GM19372 (cell line): ENCODE data around the gene MAPT.

Source experiments
- ATAC-seq: cut with Tn5 transposase; IDR thresholded peaks from one replicate; pipeline ENCODE4 v1.9.1; 2021; ENCODE audit warnings: mild to moderate bottlenecking, low read depth, moderate library complexity; ENCODE audit not compliant: unreplicated experiment

Gene MAPT

DNA sequence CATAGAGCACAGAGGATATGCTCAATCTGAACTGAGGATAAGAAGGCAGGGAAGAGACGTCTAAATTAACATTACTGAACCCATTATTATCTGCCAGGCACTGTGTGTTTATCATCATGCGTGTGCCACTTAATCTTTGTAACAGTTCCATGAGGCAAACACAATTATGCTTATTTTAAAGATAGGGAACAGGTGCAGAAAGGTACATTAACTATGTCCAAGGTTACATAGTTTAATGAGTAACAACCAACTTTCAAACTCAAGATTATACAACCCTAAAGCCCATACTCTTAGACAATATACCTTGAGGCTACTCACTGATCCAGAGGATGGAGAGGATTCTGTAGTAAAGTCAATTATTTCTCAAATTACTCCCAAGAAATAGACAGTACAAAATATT lies 147.9 kb downstream of the MAPT start:
- no peak for ATAC-seq

DNA sequence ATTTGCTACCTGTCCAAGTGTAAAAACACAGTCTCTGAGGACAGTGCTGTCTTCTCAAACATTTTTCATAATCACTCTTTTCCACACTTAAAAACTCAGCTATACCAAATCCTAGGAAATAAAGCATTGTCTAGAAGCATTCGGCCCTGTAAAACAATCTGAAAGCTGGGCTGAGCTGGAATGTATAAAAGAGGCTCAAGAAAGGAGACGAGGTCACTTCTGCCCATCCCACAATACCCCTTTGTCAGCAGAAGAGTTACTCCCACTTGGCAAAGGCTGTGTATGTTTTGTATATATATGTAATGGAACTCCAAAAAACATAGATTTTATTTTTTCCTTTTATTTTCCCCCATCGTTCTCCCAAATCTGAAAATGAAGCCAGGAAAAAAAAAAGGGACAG lies 148.6 kb downstream of the MAPT start:
- ATAC-seq, result no peak

DNA sequence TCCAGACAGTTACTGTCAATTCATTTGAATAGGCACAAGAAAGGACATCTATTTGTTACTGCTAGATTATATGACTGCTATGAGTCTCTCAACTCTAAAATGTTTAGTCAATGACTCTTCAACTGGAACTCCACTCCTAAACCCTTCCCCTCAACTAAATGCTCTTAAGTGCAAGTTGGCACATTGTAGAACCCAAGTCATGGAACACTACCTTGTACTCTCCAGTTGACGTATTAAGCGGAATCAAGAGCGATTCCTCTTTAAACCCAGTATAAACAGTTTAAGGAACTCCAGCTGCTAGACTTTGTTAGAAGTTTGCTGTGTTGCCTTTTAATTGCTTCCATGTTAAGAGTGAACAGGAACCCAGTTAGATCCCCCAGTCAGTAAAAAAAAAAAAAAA lies 149.3 kb downstream of the MAPT start:
- no peak for ATAC-seq

- ATAC-seq, result no peak
Measured at GRCh38 chr17:46044286-46044928, 150.1 kb downstream of the MAPT start.

GRCh38 chr17:46044989-46045388 lies 150.6 kb downstream of the MAPT start:
- no peak for ATAC-seq

DNA sequence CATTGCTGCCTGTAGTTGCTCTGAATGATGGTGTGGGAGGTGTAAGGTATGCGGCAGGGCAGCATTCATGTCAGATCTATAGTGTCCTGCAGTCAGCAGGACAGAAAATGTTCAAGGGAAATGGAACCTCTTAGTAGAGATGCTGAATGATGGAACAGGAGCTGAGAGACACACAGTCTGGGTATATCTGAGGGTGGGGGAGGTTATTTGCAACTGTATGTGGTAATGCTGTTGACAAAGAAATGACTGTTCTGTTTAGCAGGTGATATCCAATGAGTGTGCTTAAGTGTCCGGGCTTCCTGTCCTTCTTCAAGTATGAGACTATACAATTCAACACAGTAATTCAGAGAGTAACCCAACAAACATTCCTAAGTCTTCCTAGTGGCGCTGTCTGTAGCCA lies 151.3 kb downstream of the MAPT start:
- ATAC-seq, result no peak

DNA sequence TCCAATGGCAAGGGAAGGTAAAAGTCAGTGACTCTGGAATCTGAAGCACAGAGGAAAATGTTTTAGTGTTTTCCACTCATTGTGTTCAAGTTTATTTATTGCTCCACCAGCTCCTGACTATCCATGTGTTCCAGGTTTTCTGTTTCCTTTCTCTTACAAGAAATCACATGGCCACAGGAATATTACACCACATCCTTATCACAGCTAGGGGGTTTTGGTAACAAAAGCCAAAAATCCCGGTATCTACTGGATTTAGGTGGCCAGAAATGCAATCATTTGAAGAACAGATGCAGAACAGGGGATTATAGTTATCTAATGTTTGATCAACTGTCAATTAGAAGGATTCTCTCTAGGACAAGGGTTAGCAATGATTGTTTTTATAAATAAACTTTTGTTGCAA lies 152.6 kb downstream of the MAPT start:
- ATAC-seq, result no peak

- ATAC-seq, result no peak
Measured at GRCh38 chr17:46047398-46047797, 153.0 kb downstream of the MAPT start.

GRCh38 chr17:46047856-46048255 lies 153.5 kb downstream of the MAPT start:
- no peak for ATAC-seq

- no peak for ATAC-seq
Measured at GRCh38 chr17:46049656-46050055, 155.3 kb downstream of the MAPT start.

GRCh38 chr17:46053911-46054534 lies 159.7 kb downstream of the MAPT start:
- ATAC-seq, result no peak

- ATAC-seq, result no peak
Measured at GRCh38 chr17:46056800-46057304, 162.5 kb downstream of the MAPT start.

GRCh38 chr17:46057366-46057765 lies 163.0 kb downstream of the MAPT start:
- no peak for ATAC-seq

- no peak for ATAC-seq
Measured at GRCh38 chr17:46059486-46059885, 165.1 kb downstream of the MAPT start.

DNA sequence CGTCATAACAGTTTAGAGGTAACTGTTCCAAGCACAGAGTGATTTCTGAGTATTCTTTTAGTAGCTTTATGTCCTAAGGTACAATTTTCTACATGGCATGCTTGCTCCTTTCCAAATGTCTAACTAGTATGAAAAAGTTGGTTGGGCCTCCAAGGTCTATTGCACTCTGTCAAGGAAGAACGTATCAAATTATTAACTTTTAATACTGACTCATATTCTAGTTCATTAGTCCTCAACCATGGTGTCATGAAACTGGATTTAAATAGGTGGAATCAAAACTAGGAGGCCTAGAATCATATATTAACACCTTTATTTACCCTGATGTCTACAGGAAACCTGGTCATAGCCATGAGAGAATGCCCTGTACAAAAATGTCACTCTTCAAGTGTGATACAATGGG lies 166.1 kb downstream of the MAPT start:
- ATAC-seq, result no peak

DNA sequence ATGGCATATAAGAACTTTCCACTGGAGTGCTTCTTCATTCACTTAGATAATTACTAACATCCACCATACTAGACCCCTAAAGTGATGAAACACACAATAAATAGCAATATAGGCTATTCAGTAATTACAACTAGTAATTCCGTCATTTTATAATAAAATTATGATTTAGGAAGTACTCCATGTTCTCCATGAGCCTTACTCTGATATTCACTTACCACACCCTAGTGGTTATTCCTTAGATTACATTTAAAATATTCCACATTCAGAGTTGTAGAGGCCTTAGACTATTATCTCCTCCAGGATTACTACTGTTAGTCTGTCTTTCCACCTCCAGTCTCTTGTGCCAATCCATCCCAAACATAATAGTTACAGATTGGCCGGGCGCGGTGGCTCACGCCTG lies 167.1 kb downstream of the MAPT start:
- no peak for ATAC-seq

- no peak for ATAC-seq
Measured at GRCh38 chr17:46063241-46063640, 168.9 kb downstream of the MAPT start.

GRCh38 chr17:46064460-46064859 lies 170.1 kb downstream of the MAPT start:
- no peak for ATAC-seq

DNA sequence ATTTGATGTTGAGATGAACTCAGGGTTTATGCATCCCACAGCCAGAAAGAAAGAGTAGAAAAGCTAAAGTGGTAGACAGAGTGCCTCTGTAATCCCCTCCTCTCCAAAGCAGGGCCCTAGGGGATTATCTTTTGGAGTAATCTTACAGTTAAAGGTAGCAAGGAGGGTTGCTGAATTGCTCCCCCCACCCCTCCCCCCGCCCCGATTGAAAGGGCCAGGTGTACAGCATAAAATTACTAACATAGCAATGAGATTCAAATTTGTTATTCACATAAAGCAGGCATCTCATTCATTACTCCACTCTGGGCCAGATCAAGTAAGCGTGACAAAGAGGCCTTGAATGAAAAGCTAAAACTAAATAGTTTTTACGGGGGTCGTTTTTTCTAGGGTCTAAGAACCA lies 177.4 kb downstream of the MAPT start:
- no peak for ATAC-seq

- ATAC-seq, result no peak
Measured at GRCh38 chr17:46072998-46073397, 178.6 kb downstream of the MAPT start.

DNA sequence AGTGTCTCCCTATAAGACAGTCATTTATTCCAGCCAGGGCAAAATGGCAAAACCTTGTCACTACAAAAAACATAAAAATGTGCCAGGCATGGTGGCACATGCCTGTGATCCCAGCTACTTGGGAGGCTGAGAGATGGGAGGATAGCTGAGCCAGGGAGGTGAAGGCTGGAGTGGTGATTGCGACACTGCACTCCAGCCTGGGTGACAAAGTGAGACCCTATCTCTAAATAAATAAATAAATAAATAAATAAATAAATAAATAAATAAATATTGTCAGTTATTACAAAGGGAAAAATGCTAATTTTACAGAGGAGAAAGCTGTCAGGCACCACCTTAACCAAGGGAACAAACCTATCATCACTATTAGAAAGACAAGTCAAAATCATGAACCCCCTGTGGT lies 180.2 kb downstream of the MAPT start:
- no peak for ATAC-seq
